ENCODE measurements around the gene SLX1A.
A peak's percentile ranks its signal among the peaks of the same experiment; 100 is the strongest.

SLX1A gene

DNA sequence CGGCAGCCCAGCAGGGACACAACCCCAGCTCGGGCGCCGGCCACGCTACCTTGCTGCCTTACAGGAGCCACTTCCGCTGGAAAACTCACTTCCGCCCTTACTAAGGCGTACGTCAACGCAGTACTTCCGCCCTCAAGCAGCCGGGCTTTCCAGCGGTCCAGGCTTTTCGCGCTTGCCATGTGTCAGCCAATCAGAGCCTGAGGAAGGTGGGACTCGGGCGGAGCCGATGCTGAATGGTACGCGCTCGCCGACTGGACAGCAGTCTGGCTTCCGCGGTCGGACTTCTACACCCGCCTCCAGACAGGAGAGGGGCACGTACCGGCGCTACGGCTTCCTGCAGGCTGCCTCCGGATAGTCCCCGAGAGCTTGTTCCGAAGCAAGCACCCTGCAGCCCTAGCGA, at the start of gene SLX1A, which contains the start of gene BOLA2B:
Gene SLX1A (plus strand): TSS at position 261 of the 400 bp plus-strand sequence. CDS start 210 bp downstream, outside the sequence.
Gene BOLA2B (minus strand): TSS at position 52 of the 400 bp plus-strand sequence. CDS start 71 bp downstream, outside the sequence.
- H3K4me3 ChIP-seq (ENCODE audit: low read depth, low read length), result peak within 1 kb of the TSS; percentile 54

DNA sequence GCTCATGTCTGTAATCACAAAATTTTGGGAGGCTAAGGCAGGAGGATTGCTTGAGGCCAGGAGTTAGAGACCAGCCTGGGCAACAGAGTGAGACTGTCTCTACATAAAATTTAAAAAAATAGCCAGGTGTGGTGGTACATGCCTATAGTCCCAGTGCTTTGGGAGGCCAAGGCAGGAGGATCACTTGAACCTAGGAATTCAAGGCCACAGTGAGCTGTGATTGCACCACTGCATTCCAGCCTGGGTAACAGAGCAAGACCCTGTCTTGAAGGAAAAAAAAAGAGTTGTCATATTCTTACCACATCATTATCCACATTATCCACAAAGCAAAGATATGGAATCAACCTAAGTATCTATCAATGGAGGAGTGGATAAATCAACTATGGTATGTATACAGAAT, 49.7 kb upstream of the SLX1A start:
- TF ChIP-seq, protein P1, sequence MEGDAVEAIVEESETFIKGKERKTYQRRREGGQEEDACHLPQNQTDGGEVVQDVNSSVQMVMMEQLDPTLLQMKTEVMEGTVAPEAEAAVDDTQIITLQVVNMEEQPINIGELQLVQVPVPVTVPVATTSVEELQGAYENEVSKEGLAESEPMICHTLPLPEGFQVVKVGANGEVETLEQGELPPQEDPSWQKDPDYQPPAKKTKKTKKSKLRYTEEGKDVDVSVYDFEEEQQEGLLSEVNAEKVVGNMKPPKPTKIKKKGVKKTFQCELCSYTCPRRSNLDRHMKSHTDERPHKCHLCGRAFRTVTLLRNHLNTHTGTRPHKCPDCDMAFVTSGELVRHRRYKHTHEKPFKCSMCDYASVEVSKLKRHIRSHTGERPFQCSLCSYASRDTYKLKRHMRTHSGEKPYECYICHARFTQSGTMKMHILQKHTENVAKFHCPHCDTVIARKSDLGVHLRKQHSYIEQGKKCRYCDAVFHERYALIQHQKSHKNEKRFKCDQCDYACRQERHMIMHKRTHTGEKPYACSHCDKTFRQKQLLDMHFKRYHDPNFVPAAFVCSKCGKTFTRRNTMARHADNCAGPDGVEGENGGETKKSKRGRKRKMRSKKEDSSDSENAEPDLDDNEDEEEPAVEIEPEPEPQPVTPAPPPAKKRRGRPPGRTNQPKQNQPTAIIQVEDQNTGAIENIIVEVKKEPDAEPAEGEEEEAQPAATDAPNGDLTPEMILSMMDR (IDR thresholded peaks at IDR 0.05; ENCODE audit: borderline replicate concordance, insufficient read depth, low read depth, low read length), result no peak
- H3K4me3 ChIP-seq (ENCODE audit: low read depth, low read length), result no peak overlapping the region

DNA sequence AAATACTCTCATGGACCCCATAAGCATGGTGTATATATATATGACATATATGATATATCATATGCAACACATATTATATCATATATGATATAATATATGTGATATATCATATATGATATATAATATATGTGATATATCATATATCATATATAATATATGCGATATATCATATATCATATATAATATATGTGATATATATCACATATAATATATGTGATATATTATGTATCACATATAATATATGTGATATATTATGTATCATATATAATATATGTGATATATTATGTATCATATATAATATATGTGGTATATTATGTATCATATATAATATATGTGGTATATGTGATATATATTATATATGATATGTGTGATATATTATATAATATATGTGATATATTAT, 48.8 kb upstream of the SLX1A start:
- H3K4me3 ChIP-seq (ENCODE audit: low read depth, low read length), result no peak overlapping the region
- TF ChIP-seq, protein P1 (IDR thresholded peaks at IDR 0.05; ENCODE audit: borderline replicate concordance, insufficient read depth, low read depth, low read length), result no peak

DNA sequence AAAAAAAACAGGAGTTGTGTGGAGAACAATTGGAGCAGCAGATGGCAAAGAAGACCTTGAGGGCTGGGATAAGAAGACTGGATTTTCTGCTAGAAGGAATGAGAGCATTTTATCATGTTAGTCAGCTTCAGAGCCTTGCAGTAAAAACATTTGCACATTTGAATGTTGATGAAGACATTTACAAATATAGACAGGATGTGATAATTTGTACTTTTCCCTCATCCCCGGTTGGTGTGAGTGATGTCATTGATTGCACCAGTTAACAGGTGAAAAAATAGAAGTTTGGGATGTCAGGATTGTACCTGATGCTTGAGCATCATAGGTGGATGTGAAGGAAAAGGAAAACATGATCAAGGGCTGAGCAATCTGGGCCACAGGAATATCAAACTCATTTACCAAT, 48.0 kb upstream of the SLX1A start:
- TF ChIP-seq, protein P1 (IDR thresholded peaks at IDR 0.05; ENCODE audit: borderline replicate concordance, insufficient read depth, low read depth, low read length), result no peak

DNA sequence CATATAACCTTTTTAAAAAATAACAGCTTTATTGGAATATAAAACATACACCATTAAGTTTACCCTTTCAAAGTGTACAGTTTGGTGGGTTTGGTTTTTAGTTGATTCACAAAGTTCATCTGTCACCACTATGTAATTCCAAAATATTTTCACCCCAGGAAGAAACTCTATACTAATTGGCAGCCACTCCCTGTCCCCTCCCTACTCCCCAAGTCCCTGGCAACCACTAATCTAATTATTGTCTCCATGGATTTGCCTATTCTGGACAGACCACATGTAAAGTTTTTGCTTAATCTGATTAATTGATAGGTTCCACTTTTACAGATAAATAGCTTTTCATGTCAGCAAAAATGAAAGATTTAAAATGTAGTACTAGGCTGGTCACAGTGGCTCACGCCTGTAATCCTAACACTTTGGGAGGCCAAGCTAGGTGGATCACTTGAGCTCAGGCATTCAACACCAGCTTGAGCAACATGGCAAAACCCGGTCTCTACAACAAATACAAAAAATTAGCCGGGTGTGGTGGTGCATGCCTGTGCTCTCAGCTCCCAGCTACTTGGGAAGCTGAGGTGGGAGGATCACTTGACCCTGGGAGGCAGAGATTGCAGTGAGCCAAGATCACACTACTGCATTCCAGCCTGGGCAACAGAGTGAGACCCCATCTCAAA, 45.7 kb upstream of the SLX1A start:
- H3K4me3 ChIP-seq (ENCODE audit: low read depth, low read length), result no peak overlapping the region
- TF ChIP-seq, protein P1 (IDR thresholded peaks at IDR 0.05; ENCODE audit: borderline replicate concordance, insufficient read depth, low read depth, low read length), result no peak

More for the DNA sequence above, 48.0 kb upstream of the SLX1A start:
- no peak overlapping the region for H3K4me3 ChIP-seq (ENCODE audit: low read depth, low read length)

DNA sequence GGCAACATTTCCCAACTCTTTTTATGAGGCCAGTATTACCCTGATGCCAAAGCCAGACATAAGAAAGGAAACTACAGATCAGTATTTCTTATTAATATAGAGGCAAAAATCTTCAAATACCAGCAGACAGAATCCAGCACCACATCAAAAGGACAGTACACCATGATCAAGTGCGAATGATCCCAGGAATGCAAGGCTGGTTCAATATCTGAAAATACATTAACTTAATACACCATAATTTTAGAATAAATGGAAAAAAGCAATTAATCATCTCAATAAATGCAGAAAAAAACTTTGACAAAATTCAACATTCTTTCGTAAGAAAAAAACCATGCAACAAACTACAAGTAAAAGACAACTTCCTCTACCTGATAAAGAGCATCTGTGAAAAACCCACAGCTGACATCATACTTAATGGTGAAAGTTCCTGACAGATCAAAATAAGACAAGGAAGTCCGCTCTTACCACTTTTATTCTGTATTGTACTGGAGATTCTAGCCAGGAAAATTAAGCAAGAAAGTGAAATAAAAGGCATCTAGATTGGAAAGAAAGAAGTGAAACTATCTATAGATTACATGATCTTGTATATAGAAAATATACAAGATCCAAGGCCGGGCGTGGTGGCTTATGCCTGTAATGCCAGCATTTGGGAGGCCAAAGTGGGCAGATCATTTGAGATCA, 44.3 kb upstream of the SLX1A start:
- H3K4me3 ChIP-seq (ENCODE audit: low read depth, low read length), result no peak overlapping the region
- TF ChIP-seq, protein P1 (IDR thresholded peaks at IDR 0.05; ENCODE audit: borderline replicate concordance, insufficient read depth, low read depth, low read length), result no peak

DNA sequence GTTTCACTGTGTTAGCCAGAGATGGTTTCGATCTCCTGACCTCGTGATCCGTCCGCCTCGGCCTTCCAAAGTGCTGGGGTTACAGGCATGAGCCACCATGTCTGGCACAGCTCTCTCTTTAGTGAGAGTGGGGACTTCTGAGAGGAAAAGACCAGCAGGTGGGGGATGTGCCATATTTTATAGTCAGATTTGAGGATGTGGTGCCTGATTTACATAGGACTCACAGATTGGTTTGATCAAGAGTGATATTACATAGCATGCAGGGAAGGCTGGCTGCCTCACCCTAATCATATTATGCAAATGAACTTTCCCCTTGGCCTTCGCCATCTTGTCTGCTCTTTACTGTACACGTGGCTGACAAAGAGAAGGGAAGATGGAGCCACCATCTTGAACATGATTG, 42.6 kb upstream of the SLX1A start:
- TF ChIP-seq, protein P1 (IDR thresholded peaks at IDR 0.05; ENCODE audit: borderline replicate concordance, insufficient read depth, low read depth, low read length), result no peak
- H3K4me3 ChIP-seq (ENCODE audit: low read depth, low read length), result no peak overlapping the region

Measured in GM12875 (cell line).